ENCODE measurements around the gene HCN4. TPM values are rescaled to one million over a fixed set of nuclear protein-coding genes. Genes with fewer than 3 reads are reported as not detected.

The HCN4 gene
- total RNA-seq, 1 experiment from 2014 or later, result 0.29 TPM

GRCh38 chr15:73323374-73323955, 45.3 kb downstream of the HCN4 start:
- DNase-seq, result no peak
- ChIA-PET CTCF (no interaction called here), POLR2A (no interaction called here)
- Histone ChIP-seq H3K4me3 (ENCODE audit: low read depth, low read length) (no peak overlapping the region), H3K9me3 (no peaks in the 10 kb centered on the region), H3K27me3 (replicated peaks; ENCODE audit: control insufficient read depth, insufficient read depth, low read length) (no peaks in the 10 kb centered on the region), H3K36me3 (ENCODE audit: control insufficient read depth, insufficient read depth, low read length) (no peaks in the 10 kb centered on the region), H3K4me1 (no peaks in the 10 kb centered on the region)
- intact Hi-C loops (cut with micrococcal nuclease; ENCODE audit: unreplicated experiment), result loop anchor here (10.0 kb wide), 1 partner anchor 71 kb away; no protein-coding TSS in a partner anchor
- TF ChIP-seq, protein P1, sequence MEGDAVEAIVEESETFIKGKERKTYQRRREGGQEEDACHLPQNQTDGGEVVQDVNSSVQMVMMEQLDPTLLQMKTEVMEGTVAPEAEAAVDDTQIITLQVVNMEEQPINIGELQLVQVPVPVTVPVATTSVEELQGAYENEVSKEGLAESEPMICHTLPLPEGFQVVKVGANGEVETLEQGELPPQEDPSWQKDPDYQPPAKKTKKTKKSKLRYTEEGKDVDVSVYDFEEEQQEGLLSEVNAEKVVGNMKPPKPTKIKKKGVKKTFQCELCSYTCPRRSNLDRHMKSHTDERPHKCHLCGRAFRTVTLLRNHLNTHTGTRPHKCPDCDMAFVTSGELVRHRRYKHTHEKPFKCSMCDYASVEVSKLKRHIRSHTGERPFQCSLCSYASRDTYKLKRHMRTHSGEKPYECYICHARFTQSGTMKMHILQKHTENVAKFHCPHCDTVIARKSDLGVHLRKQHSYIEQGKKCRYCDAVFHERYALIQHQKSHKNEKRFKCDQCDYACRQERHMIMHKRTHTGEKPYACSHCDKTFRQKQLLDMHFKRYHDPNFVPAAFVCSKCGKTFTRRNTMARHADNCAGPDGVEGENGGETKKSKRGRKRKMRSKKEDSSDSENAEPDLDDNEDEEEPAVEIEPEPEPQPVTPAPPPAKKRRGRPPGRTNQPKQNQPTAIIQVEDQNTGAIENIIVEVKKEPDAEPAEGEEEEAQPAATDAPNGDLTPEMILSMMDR (IDR thresholded peaks at IDR 0.05; ENCODE audit: insufficient read depth in 1 of 2, low read depth in 1 of 2, low read length in 1 of 2, severe bottlenecking in 1 of 2, unreplicated experiment in 1 of 2), result no peak
- no peaks in the 10 kb centered on the region for H3K36me3 Mint-ChIP-seq (ENCODE audit: insufficient read depth, unreplicated experiment)
- BruUV-seq (replicated peaks), result no TSS peak
- no peak overlapping the region for H3K4me3 Mint-ChIP-seq (ENCODE audit: unreplicated experiment)
- H3K27ac Mint-ChIP-seq (ENCODE audit: unreplicated experiment), result no peak overlapping the region
- H3K9me3 Mint-ChIP-seq (ENCODE audit: unreplicated experiment), result no peaks in the 10 kb centered on the region
- peaks cover 6% of the 10 kb centered on the region for H3K27me3 Mint-ChIP-seq (ENCODE audit: insufficient read depth, unreplicated experiment)
- no peaks in the 10 kb centered on the region for H3K4me1 Mint-ChIP-seq (ENCODE audit: low read depth, unreplicated experiment)

DNA sequence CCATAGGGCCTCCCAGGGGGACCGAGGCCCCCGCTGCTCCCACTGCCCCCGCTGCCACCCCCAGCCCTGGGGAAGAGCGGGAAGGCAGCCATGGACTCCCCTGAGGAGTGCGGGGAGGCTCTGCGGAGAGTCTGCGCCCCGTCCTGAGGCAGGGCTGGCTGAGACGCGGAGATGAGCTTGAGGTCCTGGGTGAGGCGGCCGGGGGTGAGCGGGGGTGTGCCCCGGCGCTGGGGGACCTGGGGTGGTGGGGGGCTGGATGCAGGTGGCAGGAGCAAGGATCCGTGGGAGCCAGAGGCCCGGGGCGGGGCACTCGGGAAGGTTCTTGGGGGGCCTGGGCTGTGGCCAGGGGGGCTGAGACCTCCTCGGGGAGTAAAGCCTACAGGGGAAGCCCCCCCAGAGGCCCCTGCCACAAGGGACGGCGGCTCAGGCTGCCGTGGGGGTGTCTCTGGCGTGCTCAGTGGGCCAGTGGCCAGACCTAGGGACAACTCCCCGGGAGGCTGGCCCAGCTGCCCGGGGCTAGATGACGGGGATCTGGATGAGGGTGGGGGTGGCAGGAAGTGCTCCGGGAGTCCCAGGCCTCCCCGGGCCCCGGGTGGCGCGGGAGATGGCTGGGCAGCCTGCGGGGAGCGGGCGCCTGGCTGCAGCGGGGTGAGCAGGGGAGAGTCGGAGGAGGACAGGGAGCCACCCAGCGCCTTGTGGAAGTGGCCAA, 45.9 kb downstream of the HCN4 start:
- Mint-ChIP-seq H3K27me3 (ENCODE audit: insufficient read depth, unreplicated experiment) (peaks cover 9% of the 10 kb centered on the region), H3K27ac (ENCODE audit: unreplicated experiment) (no peak overlapping the region), H3K36me3 (ENCODE audit: insufficient read depth, unreplicated experiment) (no peaks in the 10 kb centered on the region), H3K9me3 (ENCODE audit: unreplicated experiment) (no peaks in the 10 kb centered on the region), H3K4me1 (ENCODE audit: low read depth, unreplicated experiment) (no peaks in the 10 kb centered on the region), H3K4me3 (ENCODE audit: unreplicated experiment) (no peak overlapping the region)
- H3K9me3 ChIP-seq, result no peaks in the 10 kb centered on the region
- TF ChIP-seq, protein P1 (IDR thresholded peaks at IDR 0.05; ENCODE audit: insufficient read depth in 1 of 2, low read depth in 1 of 2, low read length in 1 of 2, severe bottlenecking in 1 of 2, unreplicated experiment in 1 of 2), result no peak
- no peaks in the 10 kb centered on the region for H3K27me3 ChIP-seq (replicated peaks; ENCODE audit: control insufficient read depth, insufficient read depth, low read length)
- CTCF ChIA-PET, result no interaction called here
- POLR2A ChIA-PET, result no interaction called here
- BruUV-seq (replicated peaks), result no TSS peak
- H3K4me1 ChIP-seq, result no peaks in the 10 kb centered on the region
- intact Hi-C loops (cut with micrococcal nuclease; ENCODE audit: unreplicated experiment), result loop anchor here (10.0 kb wide), 1 partner anchor 72 kb away; no protein-coding TSS in a partner anchor
- no peak for DNase-seq
- H3K36me3 ChIP-seq (ENCODE audit: control insufficient read depth, insufficient read depth, low read length), result no peaks in the 10 kb centered on the region
- no peak overlapping the region for H3K4me3 ChIP-seq (ENCODE audit: low read depth, low read length)

GRCh38 chr15:73321496-73322450, 47.0 kb downstream of the HCN4 start:
- DNase-seq, result no peak
- intact Hi-C loops (cut with micrococcal nuclease; ENCODE audit: unreplicated experiment), result loop anchor here (10.0 kb wide), 1 partner anchor 73 kb away; no protein-coding TSS in a partner anchor
- no TSS peak for BruUV-seq (replicated peaks)
- Mint-ChIP-seq H3K36me3 (ENCODE audit: insufficient read depth, unreplicated experiment) (no peaks in the 10 kb centered on the region), H3K4me3 (ENCODE audit: unreplicated experiment) (no peak overlapping the region), H3K27ac (ENCODE audit: unreplicated experiment) (no peak overlapping the region), H3K4me1 (ENCODE audit: low read depth, unreplicated experiment) (no peaks in the 10 kb centered on the region), H3K27me3 (ENCODE audit: insufficient read depth, unreplicated experiment) (peaks cover 15% of the 10 kb centered on the region), H3K9me3 (ENCODE audit: unreplicated experiment) (no peaks in the 10 kb centered on the region)
- Histone ChIP-seq H3K4me3 (ENCODE audit: low read depth, low read length) (no peak overlapping the region), H3K27me3 (replicated peaks; ENCODE audit: control insufficient read depth, insufficient read depth, low read length) (no peaks in the 10 kb centered on the region), H3K36me3 (ENCODE audit: control insufficient read depth, insufficient read depth, low read length) (no peaks in the 10 kb centered on the region), H3K4me1 (no peaks in the 10 kb centered on the region), H3K9me3 (no peaks in the 10 kb centered on the region)
- CTCF ChIA-PET, result no interaction called here
- POLR2A ChIA-PET, result no interaction called here
- TF ChIP-seq, protein P1 (IDR thresholded peaks at IDR 0.05; ENCODE audit: insufficient read depth in 1 of 2, low read depth in 1 of 2, low read length in 1 of 2, severe bottlenecking in 1 of 2, unreplicated experiment in 1 of 2), result no peak
